Esophagus muscularis mucosa (tissue), 4 donors: ENCODE measurements around the gene KLHL29. TPM values are rescaled to one million over a fixed set of nuclear protein-coding genes. Genes with fewer than 3 reads are reported as not detected.

Source experiments
- DNase-seq: peaks from one replicate; pipeline ENCODE4 v3.0.0-alpha.2; 2017; ENCODE audit errors: extremely low spot score
- H3K27ac ChIP-seq, 4 donors: fragments of 200-600 bp; sonication (generic); replicated peaks in 1 of 4; 1 replicate in 3 of 4; 2 replicates in 1 of 4; pipeline ENCODE4 v1.5.1; 2016 to 2019; ENCODE audit warnings: mild to moderate bottlenecking in 1 of 4
- H3K27me3 ChIP-seq, 4 donors: fragments of 200-600 bp; sonication (generic); one replicate each; pipeline versions ENCODE4 v1.5.1 to v1.6.0; 2016 to 2019
- H3K36me3 ChIP-seq, 4 donors: fragments of 200-600 bp; sonication (generic); one replicate each; pipeline ENCODE4 v1.5.1; 2016 to 2019
- H3K4me1 ChIP-seq, 4 donors: fragments of 200-600 bp; sonication (generic); one replicate each; pipeline ENCODE4 v1.5.1; 2016 to 2019
- H3K4me3 ChIP-seq, 4 donors: fragments of 200-600 bp; sonication (generic); 1 replicate in 2 of 4; 2 replicates in 2 of 4; pipeline ENCODE4 v1.5.1; 2016 to 2019; ENCODE audit warnings: mild to moderate bottlenecking in 4 of 4, moderate library complexity in 1 of 4
- H3K9me3 ChIP-seq, 4 donors: fragments of 200-600 bp; sonication (generic); 1 replicate in 3 of 4; 2 replicates in 1 of 4; pipeline ENCODE4 v1.5.1; 2016 to 2019
- CTCF ChIP-seq, 3 experiments: fragments of 200-600 bp in 2 of 3; fragments of 450-650 bp in 1 of 3; sonication (generic) in 2 of 3; IDR thresholded peaks; one replicate each; pipeline ENCODE4 v1.5.1; 2017 to 2019; ENCODE audit warnings: antibody characterized with exemption in 3 of 3, mild to moderate bottlenecking in 2 of 3, moderate library complexity in 1 of 3
- EP300 ChIP-seq: sonication (generic); formaldehyde crosslinking; IDR thresholded peaks from one replicate; pipeline ENCODE4 v1.6.1; 2017; ENCODE audit warnings: antibody characterized with exemption
- POLR2A ChIP-seq: fragments of 450-650 bp; IDR thresholded peaks from one replicate; pipeline ENCODE4 v1.6.1; 2017; ENCODE audit warnings: antibody characterized with exemption, moderate library complexity, mild to moderate bottlenecking, low read depth
- POLR2AphosphoS5 ChIP-seq, 2 donors: sonication (generic); formaldehyde crosslinking; IDR thresholded peaks; one replicate each; pipeline ENCODE4 v1.6.1; 2017; ENCODE audit warnings: antibody characterized with exemption in 2 of 2
- WGBS: methylation state at CpG from one replicate; pipeline ENCODE4 v1.1.5; 2018; 5-methylcytosine and 5-hydroxymethylcytosine counted together
- intact Hi-C: fragments of 100-400 bp; cut with DNase I; formaldehyde crosslinking; loops from one replicate; pipeline ENCODE4 v1.15.1; 2023
- total RNA-seq, 4 donors: library from RNA; depleted of rRNA; stranded (reverse); fragments of >200 nt; gene quantifications; one replicate each; pipeline versions ENCODE4 v1.1.0 to v1.2.1, GENCODE V29; 2016

The KLHL29 gene
- total RNA-seq, 4 donors from 2014 or later, result 22.0 to 26.1 (median 23.4) TPM

GRCh38 chr2:23544589-23545295 lies 159.8 kb downstream of the KLHL29 start:
- H3K36me3 ChIP-seq, result no peaks in the 10 kb centered on the region
- intact Hi-C loops, result no loop called here
- no peak overlapping the region for H3K27ac ChIP-seq
- 76% methylated on average over 10 of the region's 10 CpGs for WGBS
- no peaks in the 10 kb centered on the region for H3K27me3 ChIP-seq
- no peak overlapping the region for H3K4me3 ChIP-seq
- DNase-seq, result no peak
- no peaks in the 10 kb centered on the region for H3K9me3 ChIP-seq
- H3K4me1 ChIP-seq, result peaks cover 11 to 61% (median 53%) of the 10 kb centered on the region in 4 donors
- TF ChIP-seq POLR2AphosphoS5 (IDR thresholded peaks at IDR 0.05), result no peak
- no peak for TF ChIP-seq CTCF (IDR thresholded peaks at IDR 0.05)
- no peak for TF ChIP-seq POLR2A
- no peak for TF ChIP-seq EP300

- Histone ChIP-seq H3K9me3 (no peaks in the 10 kb centered on the region), H3K4me3 (no peak overlapping the region), H3K27me3 (no peaks in the 10 kb centered on the region), H3K27ac (no peak overlapping the region), H3K4me1 (peaks cover 11 to 67% (median 58%) of the 10 kb centered on the region in 4 donors), H3K36me3 (no peaks in the 10 kb centered on the region)
- intact Hi-C loops, result no loop called here
- no peak for DNase-seq
- TF ChIP-seq EP300 (no peak), POLR2A (no peak), POLR2AphosphoS5 (IDR thresholded peaks at IDR 0.05) (no peak), CTCF (IDR thresholded peaks at IDR 0.05) (no peak)
- WGBS, result 73% methylated on average over 3 of the region's 11 CpGs
These were observed 160.4 kb downstream of the KLHL29 start for GRCh38 chr2:23545396-23545795.

- Histone ChIP-seq H3K9me3 (no peaks in the 10 kb centered on the region), H3K36me3 (no peaks in the 10 kb centered on the region), H3K4me1 (peaks cover 11 to 62% (median 56%) of the 10 kb centered on the region in 4 donors), H3K27ac (no peak overlapping the region), H3K4me3 (no peak overlapping the region), H3K27me3 (no peaks in the 10 kb centered on the region)
- intact Hi-C loops, result no loop called here
- DNase-seq, result no peak
- TF ChIP-seq CTCF (IDR thresholded peaks at IDR 0.05) (no peak), EP300 (no peak)
- WGBS, result no CpG with 5 or more reads among the region's 3 CpGs
These were observed 160.8 kb downstream of the KLHL29 start for GRCh38 chr2:23545811-23546210.

- DNase-seq, result no peak
- TF ChIP-seq POLR2AphosphoS5 (IDR thresholded peaks at IDR 0.05) (no peak), EP300 (no peak), CTCF (IDR thresholded peaks at IDR 0.05) (no peak), POLR2A (no peak)
- 92% methylated on average over 11 of the region's 13 CpGs for WGBS
- Histone ChIP-seq H3K27ac (no peak overlapping the region), H3K4me3 (no peak overlapping the region), H3K36me3 (no peaks in the 10 kb centered on the region), H3K4me1 (peaks cover 11 to 53% (median 45%) of the 10 kb centered on the region in 4 donors), H3K9me3 (no peaks in the 10 kb centered on the region), H3K27me3 (no peaks in the 10 kb centered on the region)
- intact Hi-C loops, result no loop called here
These were observed 161.9 kb downstream of the KLHL29 start for GRCh38 chr2:23546913-23547312.

- 76% methylated on average over 5 of the region's 6 CpGs for WGBS
- no peaks in the 10 kb centered on the region for H3K36me3 ChIP-seq
- no peak for DNase-seq
- H3K9me3 ChIP-seq, result no peaks in the 10 kb centered on the region
- peaks cover 8 to 50% (median 39%) of the 10 kb centered on the region in 4 donors for H3K4me1 ChIP-seq
- TF ChIP-seq EP300 (no peak), POLR2AphosphoS5 (IDR thresholded peaks at IDR 0.05) (no peak), POLR2A (no peak), CTCF (IDR thresholded peaks at IDR 0.05) (no peak)
- no peaks in the 10 kb centered on the region for H3K27me3 ChIP-seq
- no peak overlapping the region for H3K27ac ChIP-seq
- no peak overlapping the region for H3K4me3 ChIP-seq
- intact Hi-C loops, result no loop called here
These were observed 162.7 kb downstream of the KLHL29 start for GRCh38 chr2:23547725-23548124.
